Midbrain (tissue), 1 donor: ENCODE measurements around the gene LRRIQ3.
"Not testable (repeated sequence)": the region's sequence is repeated elsewhere in the genome, so short reads cannot be mapped to it uniquely, and the experiment has no call there.

Experiments
- DNase-seq: peaks from one replicate; lab custom pipeline; 2025; lab: John Stamatoyannopoulos, UW

The LRRIQ3 gene, protein sequence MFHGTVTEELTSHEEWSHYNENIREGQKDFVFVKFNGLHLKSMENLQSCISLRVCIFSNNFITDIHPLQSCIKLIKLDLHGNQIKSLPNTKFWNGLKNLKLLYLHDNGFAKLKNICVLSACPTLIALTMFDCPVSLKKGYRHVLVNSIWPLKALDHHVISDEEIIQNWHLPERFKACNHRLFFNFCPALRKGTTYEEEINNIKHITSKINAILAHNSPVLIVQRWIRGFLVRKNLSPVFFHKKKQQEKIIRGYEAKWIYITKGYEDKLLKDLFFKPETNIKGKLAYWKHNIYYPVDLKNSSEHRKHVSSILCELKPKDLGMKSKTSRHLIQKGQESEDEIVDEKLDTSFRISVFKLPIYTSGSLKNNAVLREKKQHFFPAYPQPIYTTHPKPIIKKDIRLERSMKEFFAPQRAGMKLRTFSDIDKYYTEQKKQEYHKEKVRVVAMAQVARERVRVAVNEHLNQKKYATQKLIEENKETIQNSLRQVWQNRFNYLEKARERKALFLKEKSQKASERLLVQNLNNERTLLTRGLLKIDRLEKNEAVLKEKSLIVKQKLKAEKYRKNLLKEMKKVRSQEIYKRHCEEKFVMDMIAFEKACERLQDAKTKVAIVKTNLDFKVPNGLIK

DNA sequence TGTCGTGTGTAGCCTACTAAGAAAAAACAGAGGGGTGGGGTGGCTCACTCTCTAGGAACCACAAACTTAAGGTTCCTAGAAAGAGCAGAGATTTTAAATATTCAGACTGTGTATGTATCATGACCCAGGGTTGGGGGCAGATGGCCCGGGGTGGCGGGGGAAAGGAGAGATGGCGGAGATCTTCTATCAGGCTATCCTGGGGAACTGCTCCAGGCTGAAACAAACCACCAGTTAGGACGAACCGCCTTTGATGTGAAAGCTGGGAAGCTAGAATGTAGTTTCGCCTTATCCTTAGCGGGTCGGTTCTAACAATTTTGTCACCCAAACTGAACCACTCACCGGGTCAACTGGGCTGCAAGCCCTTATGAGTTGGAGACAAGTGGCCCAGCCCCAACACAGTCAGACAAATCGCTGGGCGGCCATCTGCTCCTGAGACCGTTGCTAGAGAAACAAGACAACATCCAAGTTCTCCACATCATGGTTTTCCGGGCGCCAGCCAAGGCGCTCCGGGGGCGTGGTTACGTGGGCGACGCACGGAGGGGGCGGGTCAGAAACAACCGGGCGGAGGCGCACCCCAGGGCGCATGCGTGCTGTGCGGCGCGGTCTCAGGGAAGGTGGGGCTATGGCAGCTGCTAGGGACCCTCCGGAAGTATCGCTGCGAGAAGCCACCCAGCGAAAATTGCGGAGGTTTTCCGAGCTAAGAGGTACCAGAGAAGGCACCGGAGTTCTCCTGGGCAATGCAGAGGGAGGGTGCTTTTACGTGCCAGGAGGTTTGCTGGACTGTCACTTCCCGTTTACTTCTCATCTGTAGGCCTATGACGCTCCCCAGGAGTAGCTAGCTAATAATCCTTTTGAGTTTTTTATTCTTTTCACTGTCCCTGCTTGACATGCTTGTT lies at the start of gene LRRIQ3, which contains the start of gene FPGT:
TSS of gene LRRIQ3 (minus strand) at position 520 of the 896 bp plus-strand sequence. CDS start 14,492 bp downstream, outside the sequence.
TSS of gene FPGT (plus strand) at position 586 of the 896 bp plus-strand sequence. CDS start at position 623, 37 bp downstream.
- peak; percentile 96 for DNase-seq

DNA sequence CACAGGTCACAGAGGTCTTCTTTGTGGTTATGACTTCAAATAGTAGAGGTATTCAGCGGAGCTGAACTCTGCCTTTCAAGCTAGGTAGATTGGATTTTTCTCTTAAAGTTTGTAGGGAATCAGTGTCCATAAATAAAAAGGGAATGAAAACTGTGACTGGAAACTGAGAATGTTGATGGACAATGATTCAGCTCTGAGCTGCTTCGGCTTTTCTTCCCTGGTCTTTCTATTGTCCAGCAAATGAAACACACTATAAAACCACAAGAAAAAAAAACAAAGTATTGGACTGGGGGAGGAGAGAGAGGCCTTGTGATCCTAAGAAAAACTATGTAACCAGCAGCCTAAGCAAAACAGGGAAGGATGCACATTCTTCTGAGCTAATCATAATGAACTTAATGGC lies 48.3 kb upstream of the LRRIQ3 start:
- no peak for DNase-seq

DNA sequence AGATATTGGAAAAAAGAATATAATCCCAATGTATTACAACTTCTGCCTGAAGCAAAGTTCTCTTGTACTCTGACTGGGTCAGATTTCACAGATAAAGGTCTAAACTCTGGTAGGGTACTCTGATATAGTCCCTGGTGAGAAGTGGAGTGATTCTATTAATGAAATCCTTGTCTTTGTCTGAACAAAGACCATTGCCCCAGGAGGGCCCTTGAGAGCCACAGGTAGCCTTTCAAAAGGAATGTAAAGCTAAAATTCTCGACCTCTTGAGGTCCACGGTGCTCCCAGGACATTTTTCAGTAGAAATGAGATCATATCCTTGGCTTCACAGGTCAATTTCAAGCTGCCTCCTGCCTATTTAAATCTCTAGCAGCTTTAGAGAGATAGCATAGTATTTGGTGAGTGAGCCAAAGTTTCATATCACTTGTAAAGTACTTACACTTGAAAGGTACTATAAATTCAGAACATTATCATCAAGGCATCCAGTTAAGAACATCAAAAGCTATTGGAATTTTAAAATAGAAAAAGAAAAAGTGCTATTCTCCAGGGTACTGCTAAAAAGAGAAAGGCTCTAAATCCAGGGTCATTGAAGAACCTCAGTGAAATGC lies 47.3 kb upstream of the LRRIQ3 start:
- DNase-seq = no peak

DNA sequence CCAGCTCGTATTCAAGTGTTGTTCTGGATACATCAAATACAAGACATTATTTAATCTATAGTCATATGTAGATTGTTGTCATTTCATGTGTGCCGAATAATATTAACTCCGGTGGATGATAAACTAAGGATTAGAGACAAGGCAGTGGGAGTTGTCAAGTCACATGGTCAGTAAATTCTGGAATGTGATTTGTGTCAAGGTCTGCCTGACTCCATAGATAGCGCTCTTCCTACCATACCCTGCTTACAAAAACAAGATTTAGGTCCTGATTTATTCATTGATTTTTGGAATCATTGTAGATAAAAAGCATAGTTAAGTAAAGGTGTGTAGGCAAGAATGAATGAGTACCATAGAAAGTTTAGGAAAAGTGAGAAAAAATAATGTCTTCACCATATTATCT lies 39.8 kb upstream of the LRRIQ3 start:
- no peak for DNase-seq

DNA sequence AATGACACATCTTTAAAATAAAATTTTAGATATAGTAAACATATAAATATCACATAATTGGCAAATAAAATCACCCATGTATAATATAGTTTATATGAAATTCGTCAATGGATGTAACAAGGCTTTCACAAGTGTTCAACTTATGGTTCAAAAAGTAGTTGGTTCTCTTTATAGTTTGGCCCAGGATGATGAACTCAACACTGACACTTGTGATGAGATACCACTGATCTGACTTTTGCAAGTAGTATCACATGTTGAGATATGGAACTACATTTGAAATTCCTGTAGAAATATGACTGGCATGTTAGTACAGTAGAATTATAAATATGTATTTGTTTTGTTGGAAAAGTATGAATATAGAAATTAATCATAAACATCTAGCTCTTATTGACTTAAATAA lies 39.1 kb upstream of the LRRIQ3 start:
- no peak for DNase-seq

DNA sequence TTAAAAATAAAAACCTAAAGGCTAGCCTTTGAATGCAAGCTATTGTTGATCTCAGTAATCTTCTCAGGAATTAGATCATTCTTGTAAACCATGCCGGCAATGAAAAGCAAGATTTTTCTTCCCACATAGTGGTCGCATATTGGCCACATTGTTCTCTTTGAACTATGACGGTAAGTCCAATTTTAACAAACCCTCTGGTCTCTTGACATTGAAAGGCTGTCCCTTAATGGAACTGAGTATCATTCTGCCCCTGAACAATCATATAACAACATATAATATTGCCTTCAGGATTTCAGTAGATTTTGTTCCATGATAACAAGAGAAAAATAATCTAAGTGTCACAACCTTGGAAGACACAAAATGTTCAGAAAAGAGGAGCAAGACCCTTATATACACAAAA lies 38.5 kb upstream of the LRRIQ3 start:
- DNase-seq = no peak

DNA sequence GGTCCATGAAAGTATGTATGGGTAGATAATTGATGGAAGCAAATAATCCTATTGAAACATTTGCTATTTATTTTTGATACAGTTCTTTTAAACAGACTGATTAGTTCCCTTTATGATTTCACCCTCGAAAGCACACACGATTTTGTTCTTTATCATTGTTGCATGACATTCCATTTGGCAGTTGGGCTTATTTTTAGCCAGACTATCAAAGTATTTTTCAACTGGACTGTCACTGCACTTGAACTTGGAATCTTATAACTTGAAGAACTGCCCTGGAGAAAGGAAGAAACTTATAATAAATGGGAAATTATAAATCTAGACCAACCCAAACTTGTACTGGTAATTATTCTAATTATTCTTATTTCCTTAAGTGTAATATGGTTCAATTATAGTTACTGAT lies 37.2 kb upstream of the LRRIQ3 start, which contains the start of gene TNNI3K:
TSS of gene TNNI3K (plus strand) at position 235 of the 400 bp plus-strand sequence. CDS start at position 300, 65 bp downstream.
- no peak for DNase-seq

DNA sequence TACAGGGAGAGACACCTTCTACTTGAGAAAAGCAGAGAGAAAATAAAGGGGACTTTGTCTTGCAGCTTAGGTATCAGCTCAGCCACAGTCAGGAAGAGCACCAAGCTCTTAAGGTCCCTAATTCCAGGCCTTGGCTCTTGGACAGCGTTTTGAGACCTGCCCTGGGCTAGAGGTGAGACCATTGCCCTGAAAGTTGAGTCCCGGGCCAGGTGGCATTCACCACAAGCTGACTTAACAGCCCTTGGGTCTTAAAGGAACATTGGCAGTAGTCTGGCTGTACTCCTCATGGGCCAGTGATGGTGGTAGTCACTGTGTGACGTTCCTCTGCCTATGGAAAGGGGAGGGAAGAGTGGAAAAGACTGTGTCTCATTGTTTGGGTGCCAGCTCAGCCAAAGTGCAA lies 25.5 kb upstream of the LRRIQ3 start:
- DNase-seq = no peak

DNA sequence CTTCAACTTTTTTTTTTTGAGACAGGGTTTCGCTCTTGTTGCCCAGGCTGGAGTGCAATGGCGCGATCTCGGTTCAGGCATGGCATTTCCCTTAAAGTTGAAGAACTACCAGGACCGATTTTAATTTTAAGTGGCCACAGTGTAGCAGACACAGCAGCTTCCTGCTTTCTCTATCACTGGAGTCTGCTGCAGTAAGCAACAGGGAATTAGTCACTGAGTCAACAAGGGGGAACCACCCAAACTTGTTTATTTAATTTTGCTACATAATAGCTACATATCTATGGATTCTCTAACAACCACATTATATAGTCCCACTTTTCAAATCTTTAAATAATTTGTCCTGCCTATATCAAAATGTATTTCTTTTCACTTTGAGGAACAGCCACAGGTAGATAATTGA lies 24.7 kb upstream of the LRRIQ3 start:
- DNase-seq = no peak

DNA sequence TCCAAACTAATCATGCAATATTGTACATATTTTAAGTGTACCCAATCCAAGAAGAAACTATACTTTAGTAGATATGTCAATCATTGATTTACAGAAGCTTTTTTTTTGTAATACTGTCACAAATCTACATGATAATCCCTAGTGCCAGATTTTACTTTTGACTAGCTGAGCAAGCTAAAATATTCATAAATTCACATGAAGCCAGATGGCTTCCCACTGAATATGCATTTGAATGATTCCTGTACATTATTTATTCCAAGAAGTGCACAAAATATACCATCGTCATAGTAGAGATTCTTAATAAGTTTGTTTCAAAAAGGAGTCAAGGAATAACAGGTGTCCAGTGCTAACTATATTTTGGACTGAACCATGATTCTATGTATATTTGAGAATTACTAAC lies 17.3 kb upstream of the LRRIQ3 start:
- DNase-seq = no peak

DNA sequence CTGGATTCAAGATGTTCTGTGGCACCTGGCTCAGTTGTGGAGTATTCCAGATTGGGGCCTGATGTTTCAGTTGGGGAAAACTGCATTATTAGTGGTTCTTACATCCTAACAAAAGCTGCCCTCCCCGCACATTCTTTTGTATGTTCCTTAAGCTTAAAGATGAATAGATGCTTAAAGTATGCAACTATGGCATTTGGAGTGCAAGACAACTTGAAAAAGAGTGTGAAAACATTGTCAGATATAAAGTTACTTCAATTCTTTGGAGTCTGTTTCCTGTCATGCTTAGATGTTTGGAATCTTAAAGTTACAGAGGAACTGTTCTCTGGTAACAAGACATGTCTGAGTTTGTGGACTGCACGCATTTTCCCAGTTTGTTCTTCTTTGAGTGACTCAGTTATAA lies 7.3 kb upstream of the LRRIQ3 start:
- DNase-seq = no peak

DNA sequence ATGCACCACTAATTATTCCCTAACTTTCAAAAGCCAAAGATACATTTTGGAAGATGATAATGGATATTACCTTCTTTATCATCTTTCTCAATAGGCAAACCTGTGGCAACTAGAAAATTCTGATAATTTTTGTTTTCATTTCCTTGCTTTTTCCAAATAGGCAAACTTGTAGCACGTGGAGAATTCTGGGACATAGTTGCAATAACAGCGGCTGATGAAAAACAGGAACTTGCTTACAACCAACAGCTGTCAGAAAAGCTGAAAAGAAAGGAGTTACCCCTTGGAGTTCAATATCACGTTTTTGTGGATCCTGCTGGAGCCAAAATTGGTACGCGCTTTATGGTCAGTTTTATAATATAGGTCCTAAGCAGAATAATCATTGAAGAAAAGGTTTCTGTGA lies 1.5 kb upstream of the LRRIQ3 start:
- no peak for DNase-seq

DNA sequence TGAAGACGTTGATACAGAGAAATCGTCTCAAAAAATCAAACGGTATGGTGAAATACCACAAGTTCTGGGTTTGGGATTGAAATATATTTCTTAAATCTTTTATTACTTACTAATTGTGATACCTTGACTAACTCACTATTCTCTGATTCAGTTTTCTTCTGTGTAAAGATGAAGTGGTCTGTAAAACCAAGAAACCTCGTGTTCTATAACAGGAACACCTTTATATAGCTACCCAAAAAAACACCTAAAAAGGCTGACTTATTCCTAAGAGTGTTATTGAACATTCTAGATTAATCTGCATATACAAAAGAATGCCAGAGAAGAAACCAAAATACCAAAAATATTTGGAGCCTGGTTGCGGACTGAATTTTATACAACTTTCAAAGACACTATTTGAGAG lies 721 bp downstream of the LRRIQ3 start:
- no peak for DNase-seq

DNA sequence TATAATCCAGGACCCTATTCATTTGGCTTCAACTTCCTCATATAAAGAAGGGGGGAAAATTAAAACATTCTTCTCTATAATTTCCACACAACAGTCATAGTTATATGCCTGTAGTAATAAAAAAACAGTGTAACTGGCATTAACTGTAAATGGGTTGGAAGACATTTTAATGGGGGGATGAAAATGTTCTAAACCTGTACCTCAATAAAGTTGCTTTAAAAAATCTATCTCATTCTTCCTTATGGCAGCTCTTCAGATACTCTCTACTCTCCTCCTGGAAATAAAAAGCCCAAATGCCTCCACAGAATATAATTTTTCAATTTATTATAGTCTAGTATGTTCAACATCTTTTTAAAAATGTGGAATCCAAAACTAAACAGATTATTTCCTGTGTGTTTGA lies 2.6 kb downstream of the LRRIQ3 start:
- DNase-seq = no peak

DNA sequence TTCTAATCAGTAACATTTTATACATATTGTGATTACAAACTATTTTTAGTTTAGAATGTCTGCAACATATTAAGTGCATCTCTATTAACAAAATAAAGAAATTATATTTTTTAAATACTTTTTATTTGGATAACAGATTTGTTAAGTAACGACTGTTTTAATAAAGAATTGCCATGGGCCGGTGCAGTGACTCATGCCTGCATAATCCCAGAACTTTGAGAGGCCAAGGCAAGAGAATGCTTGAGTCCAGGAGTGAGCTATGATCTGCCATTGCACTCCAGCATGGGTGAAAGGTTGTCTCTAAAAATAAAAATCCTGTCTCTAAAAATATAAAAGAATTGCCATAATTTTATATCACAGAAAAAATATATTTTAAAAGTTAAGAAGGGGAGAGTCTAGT lies 4.1 kb downstream of the LRRIQ3 start:
- DNase-seq = no peak

DNA sequence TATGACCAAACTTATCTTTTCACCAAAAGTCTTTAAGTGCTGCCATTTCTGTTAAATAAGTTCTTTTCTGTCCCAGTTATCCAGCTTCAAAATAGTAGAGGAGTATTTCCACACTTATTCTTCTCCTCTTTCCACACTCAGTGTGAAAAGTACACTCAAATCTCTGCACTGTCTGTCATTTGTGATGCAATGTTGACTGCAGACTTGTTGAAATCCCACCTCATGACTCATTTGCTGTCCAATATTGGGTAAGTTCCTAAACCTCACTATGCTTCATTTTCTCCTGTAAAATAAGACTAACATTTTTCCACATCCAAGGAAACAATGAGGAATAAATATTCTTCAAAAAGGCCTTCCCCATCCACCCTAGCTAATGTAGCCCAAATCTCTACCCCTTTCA lies 17.5 kb downstream of the LRRIQ3 start:
- no peak for DNase-seq

DNA sequence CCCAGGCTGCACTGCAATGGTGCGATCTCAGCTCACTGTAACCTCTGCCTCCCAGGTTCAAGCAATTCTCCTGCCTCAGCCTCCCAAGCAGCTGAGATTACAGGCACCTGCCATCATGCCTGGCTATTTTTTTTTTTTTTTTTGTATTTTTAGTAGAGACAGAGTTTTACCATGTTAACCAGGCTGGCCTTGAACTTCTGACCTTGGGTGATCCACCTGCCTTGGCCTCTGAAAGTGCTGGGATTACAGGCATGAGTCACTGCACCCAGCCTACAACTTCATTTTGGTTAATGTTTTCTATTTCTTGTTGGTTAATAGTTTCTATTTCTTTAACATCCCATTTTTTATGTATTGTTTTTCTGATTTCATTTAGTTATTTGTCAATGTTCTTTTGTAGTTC lies 23.6 kb downstream of the LRRIQ3 start:
- DNase-seq = not testable (repeated sequence)

DNA sequence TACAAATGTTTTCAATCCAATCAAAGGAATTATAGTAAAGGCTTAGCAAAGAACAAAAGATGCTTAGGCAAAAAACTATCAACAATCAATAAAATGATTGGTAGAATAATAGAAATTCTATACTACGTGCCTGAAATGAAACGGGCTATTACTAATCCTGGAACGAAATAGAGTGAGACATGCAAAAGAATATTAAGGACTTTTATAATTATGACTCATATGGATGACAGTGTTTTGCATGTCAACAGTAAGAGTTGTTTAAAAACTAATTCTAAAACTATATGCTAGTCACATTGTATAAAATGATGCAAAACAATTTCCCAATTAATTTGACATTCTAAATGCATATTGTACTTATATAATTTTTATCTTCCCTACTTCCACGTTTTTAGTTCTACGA lies 35.6 kb downstream of the LRRIQ3 start:
- DNase-seq = no peak

DNA sequence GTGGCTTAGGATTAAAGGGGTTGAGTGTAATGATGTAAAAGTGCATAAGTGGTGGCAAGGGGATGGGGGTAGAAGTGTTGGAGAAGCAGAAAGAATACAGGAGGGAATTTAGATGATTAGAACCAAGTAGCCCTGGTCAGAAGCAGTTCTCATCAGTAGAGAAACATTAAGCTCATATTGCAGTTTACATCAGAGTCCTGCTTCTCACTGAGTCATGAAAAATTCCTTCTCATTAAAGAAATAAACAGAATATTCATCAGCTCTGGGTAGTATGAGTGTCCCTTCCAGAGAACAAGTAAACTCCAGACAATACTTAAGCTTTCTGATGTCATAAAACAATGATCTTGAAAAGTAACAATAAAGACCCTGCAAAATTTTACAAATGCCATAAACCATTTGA lies 36.5 kb downstream of the LRRIQ3 start:
- DNase-seq = no peak

DNA sequence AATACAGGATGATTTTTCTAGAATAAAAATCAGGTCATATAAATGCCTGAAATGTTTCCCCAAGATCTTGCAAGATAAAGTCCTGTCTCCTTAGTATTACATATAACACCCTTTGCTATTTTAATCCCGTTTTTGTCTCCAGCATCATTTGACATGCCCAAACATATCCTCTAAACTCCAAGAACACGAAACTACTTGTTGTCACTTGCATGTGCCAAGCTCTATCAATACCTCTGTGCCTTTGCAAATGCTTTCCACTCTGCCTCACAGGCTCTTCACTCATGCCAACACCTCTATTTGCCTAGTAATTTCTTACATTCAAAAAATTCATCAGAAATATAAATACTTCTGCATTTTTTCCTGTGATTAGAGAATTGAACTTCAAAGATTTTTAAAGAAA lies 37.9 kb downstream of the LRRIQ3 start:
- no peak for DNase-seq

DNA sequence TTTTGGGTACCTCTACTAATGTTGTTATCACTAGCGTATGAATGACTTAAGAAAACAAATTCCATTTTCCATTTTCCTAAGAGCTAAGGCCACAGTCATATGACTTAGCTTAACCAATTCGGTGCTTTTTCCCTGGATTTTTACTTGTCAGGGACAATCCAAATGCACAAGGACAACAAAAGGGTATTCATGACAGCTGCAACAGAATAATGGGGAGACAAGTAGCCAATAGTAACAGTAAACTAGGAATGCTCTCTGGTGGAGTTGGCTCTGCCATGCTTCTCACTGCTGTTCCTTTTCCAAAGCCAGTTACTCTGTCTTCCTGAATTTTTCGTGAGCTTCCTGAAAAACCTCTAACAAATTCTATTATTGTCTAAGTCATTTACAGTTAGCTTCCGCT lies 52.9 kb downstream of the LRRIQ3 start:
- DNase-seq = no peak

DNA sequence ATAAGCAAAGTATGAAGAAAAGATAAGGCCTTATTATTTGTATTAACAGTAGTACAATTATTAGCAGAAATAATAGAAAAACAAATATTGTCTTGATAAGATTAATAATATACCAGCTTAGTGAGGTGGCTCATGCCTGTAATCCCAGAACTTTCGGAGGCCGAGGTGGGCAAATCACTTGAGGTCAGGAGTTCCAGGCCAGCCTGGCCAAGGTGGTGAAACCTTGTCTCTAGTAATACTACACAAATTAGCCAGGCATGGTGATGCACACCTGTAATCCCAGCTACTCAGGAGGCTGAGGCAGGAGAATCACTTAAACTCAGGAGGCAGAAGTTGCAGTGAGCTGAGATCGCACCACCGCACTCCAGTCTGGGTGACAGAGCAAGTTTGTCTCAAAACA lies 80.6 kb downstream of the LRRIQ3 start:
- DNase-seq = not testable (repeated sequence)
